MM.1S (cell line): ENCODE measurements around the gene PNLIPRP1.

Experiments used
- EZH2 ChIP-seq: fragments of 300-600 bp; sonication (generic); optimal IDR thresholded peaks from 2 replicates; pipeline ENCODE3; 2017; ENCODE audit warnings: low read depth, mild to moderate bottlenecking, antibody characterized with exemption, low read length, mixed read lengths
- TF ChIP-seq, protein P1 (sequence below): fragments of 300-600 bp; sonication (generic); IDR thresholded peaks from 2 replicates; pipeline ENCODE4 v1.5.1; 2016; ENCODE audit warnings: antibody characterized with exemption, low read length, mixed read lengths

DNA sequence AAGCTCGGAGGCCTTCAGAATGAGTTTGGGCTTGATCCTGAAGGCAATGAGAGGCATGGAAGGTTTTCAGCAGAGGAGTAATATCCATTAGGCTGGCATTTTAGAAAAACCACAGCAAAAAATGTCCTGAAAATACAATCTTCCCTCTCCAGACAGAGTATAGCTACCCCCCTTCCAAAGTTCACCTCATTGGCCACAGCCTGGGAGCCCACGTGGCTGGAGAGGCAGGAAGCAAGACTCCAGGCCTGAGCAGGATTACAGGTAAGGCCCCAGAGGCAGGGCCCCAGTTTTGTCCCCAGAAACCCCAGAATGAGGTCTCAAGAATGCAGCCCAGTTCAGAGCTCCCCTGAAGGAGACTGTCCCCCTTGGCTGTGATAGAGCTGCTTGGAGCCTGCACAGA lies 5.3 kb downstream of the PNLIPRP1 start:
- TF ChIP-seq, protein P1, sequence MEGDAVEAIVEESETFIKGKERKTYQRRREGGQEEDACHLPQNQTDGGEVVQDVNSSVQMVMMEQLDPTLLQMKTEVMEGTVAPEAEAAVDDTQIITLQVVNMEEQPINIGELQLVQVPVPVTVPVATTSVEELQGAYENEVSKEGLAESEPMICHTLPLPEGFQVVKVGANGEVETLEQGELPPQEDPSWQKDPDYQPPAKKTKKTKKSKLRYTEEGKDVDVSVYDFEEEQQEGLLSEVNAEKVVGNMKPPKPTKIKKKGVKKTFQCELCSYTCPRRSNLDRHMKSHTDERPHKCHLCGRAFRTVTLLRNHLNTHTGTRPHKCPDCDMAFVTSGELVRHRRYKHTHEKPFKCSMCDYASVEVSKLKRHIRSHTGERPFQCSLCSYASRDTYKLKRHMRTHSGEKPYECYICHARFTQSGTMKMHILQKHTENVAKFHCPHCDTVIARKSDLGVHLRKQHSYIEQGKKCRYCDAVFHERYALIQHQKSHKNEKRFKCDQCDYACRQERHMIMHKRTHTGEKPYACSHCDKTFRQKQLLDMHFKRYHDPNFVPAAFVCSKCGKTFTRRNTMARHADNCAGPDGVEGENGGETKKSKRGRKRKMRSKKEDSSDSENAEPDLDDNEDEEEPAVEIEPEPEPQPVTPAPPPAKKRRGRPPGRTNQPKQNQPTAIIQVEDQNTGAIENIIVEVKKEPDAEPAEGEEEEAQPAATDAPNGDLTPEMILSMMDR: no peak
- TF ChIP-seq EZH2: no peak
